Posterior vena cava (tissue), 2 donors: ENCODE data around the gene DNAJC24. TPM values are rescaled to one million over a fixed set of nuclear protein-coding genes. Genes with fewer than 3 reads are reported as not detected.

Experiments
- DNase-seq: peaks from one replicate; pipeline ENCODE4 v3.0.0-alpha.2; 2020; ENCODE audit warnings: low spot score
- intact Hi-C, 2 donors: fragments of 100-400 bp; cut with DNase I; formaldehyde crosslinking; loops; one replicate each; pipeline versions ENCODE4 v1.14.1 to v1.14.2; 2022 to 2023
- total RNA-seq, 2 donors: library from RNA; stranded (reverse); fragmentation: NEBNext Ultra II Directional; extraction: Animal tissue kit (Norgen Biotek cat#: 25700); gene quantifications; one replicate each; pipeline ENCODE4 v1.2.1, GENCODE V29; 2021
- donor health status: DM: yes; HTN: yes; CAD: no.
- donor health status: DM: yes; HTN: yes; CAD: no.

DNAJC24 gene
- total RNA-seq, 2 donors from 2014 or later = 17.6 to 18.1 TPM

DNA sequence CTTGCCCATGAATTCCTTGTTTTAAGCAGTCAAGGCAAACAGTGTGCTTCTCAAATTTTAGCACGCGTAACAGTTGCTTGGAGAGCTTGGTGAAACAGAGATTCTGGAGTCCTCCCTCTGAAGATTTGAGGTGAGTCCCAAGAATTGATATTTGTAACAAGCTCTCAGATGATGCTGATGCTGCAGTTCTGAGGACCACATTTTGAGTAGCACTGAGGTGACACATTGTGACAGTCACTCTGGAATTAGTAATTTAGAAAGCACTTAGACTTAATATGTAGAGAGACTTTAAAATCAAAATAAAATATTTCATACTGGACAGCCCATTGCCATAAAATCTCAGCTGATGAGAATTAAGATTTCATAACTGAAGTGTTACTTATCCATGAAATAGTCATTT lies 38.5 kb downstream of the DNAJC24 start:
- intact Hi-C loops = no loop called here
- DNase-seq = no peak

DNA sequence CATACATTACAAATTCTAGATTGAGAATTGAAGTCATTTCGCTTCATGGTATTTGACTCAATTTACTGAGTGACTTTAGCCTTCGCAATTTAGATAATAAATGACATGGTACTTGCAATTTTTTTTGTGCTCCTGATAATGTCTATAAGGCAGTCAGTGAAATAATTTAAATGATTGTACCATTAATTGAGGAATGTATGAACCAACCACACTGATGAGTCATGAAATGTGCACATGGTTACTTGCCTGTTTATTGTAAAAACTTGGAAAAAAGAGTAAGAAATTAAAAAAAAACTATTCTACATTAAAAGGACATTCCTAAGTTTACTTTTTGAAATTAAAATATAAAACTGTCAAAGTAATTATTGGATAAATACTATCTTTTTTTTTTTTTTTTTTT lies 43.3 kb downstream of the DNAJC24 start:
- intact Hi-C loops = no loop called here

DNA sequence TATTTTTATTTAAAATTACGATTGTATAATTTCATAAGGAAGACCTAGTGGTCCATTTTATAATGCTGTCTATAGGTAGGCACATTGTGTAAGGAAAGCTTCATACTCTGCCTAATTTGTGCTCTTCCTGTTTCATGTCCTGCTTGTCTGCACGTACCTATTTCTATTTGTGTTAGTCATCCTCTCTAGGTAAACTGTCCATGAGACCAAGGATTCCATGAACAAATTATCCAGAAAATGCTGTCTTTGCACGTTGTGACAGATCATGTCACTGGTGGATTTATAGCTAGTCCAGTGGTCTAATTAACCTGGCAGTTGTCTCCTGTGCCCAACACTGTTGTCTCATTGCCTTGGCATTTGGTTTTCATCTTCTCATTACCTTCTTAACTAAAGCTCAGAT lies 44.7 kb downstream of the DNAJC24 start:
- intact Hi-C loops = no loop called here
- DNase-seq = no peak

More for the DNA sequence above, 43.3 kb downstream of the DNAJC24 start:
- no peak for DNase-seq

DNA sequence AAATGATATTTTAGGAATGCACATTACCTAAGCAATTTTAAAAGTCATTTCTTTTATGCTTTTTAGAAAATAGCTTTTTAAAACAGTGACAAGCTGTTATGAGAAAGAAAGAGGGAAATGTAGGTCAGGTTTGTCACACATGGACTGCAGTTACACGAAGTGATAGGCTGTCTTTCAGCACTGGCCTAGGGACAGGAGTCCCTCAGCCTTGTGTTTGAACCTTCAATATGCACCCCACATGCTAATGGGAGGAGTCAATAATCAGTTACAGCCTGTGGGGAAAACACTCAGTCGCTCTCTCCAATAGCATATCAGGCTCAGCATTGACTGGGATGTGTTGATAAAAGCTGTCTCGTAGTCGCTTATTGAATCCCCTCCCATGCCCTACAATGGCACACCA lies 45.8 kb downstream of the DNAJC24 start:
- DNase-seq = no peak
- intact Hi-C loops = no loop called here

DNA sequence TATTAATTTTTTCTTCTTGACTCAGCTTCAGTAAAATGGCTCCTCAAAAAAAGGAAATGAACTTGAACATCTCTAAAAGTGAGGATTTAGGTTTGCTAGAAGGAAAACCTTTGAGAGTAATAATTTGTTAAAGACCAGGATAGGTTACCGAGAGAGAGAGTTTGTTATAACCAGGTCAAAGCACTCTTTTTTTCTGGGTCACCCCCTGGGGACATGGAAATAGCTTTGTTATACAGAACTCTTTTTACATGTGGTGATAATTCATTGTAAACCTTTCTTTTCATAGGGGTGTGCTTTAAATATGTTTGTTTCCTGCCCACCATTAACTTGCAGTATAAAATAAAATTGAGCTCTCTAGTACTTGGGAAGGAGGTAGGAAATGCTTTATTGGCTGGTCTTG lies 47.7 kb downstream of the DNAJC24 start:
- intact Hi-C loops = no loop called here
- DNase-seq = no peak

DNA sequence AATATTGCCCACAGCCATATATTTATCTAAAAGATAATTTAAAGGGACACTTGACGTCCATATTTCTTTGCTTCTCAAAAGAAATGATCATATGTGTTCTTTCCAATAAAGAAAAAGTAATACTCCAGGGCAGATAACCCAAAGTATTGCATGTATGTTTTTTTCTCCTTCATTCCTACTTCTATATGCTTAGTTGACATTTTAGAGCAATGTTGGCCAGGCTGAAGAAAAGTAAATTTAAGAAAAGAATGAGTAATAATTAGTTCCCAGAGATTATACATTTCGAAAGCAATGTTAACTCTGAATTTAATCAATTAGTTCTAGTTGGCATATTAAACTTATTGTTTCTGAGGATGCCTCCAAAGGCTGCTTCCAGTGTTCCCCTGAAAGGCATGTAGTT lies 48.2 kb downstream of the DNAJC24 start:
- DNase-seq = no peak
- intact Hi-C loops = no loop called here

DNA sequence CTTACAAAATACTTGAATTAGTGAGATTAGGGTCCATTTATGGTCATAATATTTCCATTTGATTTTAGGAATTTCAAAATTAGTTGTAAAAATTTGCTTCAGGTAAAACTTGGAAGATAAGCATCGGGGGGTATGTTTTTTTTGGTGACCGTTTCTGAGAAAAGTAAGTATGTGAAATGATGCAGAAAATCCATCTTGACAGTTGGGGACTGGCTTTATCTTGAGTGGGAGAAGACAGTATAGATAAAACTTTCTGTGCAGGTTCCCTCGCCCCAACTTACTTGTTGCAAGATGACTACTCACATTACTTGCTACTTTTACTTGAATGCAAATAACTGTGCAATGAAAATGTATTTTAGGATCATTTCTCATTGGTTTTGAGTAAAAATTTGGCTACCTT lies 49.5 kb downstream of the DNAJC24 start:
- intact Hi-C loops = no loop called here
- DNase-seq = no peak

DNA sequence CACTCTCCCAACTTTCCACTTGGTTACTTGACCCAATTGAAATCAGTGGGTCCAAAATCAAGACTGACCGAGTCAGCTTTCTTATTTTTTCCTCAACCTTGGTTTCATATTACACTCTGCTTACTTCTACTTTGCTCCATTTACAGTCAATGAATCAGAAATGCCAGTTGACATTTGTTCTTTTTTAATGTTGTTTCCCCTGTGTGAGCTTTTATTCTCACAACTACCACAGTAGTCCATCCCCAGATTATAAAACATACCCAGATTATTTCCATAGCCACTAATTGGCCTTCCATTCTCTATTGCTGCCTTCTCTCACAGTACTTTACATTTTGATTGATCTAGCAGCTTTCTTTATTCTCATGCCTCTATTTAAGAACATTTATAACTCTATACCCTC lies 50.0 kb downstream of the DNAJC24 start:
- no peak for DNase-seq
- intact Hi-C loops = no loop called here

DNA sequence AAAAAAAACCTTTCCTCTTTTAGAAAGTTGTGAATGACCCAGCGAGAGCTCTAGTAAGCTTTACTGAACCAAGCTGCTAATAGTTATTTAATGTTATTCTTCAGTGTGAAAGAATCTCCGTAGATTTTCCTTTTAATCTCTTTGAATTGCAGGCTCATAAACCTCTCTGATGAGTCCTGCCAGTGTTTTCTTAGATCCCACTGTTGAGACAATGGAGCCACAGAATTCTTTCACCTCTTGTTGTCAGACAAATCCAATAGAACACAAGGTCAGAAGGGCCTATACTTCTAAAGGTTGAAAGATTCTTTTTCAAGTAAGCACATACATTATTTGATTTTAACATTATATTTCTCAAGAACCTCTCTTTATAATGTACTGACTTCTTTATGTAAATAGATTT lies 52.2 kb downstream of the DNAJC24 start:
- intact Hi-C loops = no loop called here
- DNase-seq = no peak

DNA sequence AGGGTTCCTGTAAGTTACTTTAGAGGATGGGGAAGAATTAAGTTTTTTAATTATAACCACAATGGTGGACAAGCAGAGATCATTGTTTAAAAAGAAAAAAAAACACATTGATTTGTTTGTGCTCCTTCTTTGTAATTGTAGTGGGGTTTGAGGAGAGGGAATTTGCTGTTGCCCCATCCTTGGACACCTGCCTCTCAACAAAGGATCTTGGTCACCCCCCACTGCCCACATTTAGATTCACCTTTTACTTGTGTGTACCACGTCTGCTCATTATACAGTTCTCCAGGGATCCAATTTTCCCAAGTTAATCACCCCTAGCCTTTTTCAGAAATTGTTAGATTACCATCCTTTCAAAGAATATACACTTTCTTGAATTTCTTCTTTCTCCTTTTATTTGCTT lies 53.0 kb downstream of the DNAJC24 start:
- DNase-seq = no peak
- intact Hi-C loops = no loop called here

DNA sequence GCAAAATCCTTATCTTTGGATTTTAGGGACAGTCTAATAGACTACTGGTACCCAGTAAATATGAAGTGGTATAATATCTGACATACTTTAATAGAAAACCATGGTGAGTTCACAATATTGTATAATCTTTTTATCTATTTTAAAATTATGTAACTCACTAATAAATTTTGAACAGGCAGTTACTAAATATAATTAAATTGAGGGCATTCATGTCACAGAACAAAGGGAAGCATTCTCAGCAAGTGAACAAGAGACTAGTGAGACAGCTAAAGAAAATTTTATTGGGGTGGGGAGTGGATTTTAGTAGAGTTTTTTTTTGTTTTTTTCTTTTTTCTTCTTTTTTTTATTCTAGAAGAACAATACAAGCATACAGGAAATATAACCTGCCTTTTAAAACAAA lies 55.0 kb downstream of the DNAJC24 start:
- intact Hi-C loops = no loop called here
- DNase-seq = no peak

DNA sequence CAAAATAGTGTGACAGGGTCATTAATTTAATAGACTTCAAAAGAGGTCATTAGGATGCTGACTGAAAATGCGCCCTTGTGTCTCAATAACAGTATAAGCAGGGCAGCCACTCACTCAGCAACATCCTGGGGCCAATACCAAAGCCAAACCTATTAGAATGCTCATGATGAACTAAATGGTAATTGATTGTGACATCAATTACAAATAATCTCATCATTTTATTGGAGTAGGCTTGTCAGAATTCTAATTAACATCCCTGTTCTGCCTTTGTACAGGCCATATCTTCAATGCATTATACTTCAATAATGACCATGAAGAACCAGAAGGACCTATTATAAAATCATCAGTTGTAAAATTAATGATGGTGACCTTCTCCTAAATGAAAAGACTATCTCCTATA lies 64.2 kb downstream of the DNAJC24 start:
- intact Hi-C loops = no loop called here
- DNase-seq = no peak

DNA sequence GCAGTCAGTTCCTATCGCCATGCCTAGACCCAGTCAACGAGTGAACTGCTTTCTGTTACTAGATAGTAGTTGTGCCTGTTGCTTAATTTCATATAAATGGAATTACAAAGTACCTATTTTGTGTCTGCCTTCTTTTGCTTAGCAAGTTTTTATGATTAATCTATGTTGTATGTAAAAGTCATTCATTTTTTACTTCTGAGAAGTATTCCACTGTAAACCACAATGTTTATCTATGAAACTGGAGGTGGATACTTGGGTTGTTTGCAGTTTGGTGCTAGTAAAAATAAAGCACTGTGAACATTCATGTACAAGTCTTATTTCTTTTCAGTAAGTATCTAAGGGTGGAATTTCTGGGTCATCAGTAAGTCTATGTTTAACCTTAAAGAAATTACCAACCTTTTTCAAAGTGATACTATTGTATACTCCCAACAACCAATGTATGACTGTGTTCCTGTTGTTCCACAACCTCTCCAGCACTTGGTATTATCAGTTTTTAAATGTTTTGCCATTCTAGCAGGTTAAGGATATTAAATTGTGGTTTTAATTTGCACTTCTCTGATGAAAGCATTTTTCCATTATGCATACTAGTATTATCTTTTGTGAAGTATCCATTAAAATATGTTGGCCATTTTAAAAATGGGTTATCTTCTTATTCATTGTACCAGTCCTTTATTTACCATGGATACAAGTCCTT lies 68.2 kb downstream of the DNAJC24 start:
- DNase-seq = no peak
- intact Hi-C loops = loop anchor here in 1 of 2 donors (5.0 kb wide), 1 partner anchor 1044 kb away; no protein-coding TSS in a partner anchor

DNA sequence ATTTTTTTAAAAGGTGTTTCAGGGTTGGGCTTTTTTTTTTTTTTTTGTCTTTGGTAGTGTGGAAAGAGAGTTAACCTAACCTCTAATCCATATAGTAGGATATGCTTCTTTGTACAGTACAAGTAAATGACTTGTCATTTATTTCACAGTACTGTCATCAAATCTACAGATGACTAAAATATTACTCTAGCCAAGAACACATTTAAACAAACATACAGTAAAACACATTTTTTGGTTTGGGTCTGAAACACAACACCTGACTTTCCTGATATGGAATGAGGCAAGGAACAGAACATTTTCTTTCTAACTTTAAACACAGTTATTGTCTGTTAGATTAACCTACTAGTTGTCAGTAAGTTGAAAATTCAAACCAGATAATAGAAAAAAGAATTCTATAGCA lies 71.6 kb downstream of the DNAJC24 start:
- intact Hi-C loops = no loop called here
- no peak for DNase-seq

DNA sequence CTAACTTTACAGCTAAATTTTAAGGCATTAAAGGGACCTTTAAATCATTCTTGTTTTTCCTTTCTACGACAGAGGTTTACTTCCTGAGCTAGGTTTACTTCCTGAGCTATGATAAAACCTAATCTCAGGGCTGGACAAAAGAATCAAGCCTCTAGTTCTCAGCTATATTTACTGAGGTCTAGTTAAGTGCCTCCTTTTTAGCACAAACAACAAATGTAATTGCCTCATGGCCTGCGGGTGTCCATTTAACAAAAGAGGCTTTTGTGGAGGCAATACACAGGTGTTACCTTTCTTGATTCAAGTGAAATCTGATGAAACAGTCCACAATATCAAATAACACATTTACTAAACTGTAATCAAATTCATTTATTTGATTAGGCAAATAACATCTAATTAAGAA lies 72.4 kb downstream of the DNAJC24 start:
- DNase-seq = no peak
- intact Hi-C loops = no loop called here

DNA sequence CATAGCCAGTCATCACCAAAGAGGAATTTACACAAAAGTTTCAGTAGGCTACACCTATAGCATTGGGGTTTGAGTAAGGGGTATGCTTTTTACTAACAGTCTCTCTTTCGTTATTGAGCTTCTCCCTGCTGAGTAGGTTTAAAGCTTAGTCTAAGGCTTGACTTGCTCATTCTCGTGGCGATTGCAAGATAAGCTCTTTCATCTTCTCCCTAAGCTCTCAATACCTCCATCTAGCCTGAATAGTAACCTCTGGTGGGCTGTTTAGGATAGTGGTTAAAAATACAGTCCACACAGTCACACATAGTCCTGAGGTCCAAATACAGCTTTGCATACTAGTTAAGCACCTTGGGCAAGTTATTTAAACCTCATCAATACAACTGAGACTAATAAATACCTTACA lies 74.1 kb downstream of the DNAJC24 start:
- DNase-seq = no peak
- intact Hi-C loops = no loop called here

DNA sequence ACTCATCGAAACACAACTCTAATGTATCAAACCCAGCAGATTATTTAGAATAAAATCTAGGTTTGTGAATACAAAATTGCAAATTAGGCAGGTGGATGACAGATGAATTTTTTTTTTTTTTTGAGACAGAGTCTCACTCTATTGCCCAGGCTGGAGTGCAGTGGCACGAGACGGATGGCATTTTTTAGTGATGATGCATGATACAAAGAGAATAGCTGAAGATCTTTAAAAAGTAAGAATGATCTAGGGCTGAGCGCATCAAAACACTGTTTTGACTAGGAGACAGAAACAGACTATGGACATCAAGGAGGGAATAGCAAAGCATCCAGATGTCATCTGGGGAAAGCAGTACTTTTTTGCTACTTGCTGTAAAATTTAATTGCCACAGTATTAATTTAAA lies 76.0 kb downstream of the DNAJC24 start:
- intact Hi-C loops = no loop called here

DNA sequence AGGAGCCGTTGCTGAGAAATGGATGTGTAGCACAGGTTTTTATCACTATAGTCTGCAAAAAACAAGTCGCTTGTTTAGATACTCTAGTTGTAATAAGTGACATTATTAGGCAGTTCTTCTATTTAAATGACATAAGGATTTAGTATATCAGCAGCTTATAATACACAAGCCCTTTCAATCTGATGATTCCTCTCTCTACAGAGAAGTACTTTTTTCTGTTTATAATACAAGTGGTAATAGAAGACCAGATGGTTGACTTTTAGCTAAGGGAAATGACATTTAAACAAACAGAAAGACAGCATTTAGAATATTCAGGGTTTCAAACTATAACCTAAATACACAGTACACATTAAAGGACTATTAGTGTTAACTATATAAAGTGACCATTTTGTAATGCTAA lies 79.4 kb downstream of the DNAJC24 start:
- intact Hi-C loops = no loop called here
- no peak for DNase-seq

More for the DNA sequence above, 76.0 kb downstream of the DNAJC24 start:
- no peak for DNase-seq

DNA sequence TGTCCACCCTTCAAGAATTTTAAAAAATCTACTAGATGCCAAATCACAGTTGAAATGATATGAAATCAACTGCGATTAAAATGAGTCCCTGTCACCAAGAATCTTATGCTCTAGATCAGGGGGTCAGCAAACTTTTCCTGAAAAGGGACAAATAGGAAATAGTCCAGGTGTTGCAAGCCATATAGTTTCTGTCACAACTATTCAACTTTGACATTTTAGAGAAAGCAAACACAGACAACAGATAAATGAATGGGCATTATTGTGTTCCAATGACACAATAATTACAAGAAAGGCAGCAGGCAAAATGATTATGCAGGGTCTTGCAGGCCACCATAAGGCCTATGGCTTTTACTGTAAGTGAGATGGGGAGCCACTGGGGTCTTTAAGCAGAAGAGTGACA lies 81.2 kb downstream of the DNAJC24 start:
- intact Hi-C loops = loop anchor here in 1 of 2 donors (1.0 kb wide), 1 partner anchor 15 kb away; no protein-coding TSS in a partner anchor
- no peak for DNase-seq

DNA sequence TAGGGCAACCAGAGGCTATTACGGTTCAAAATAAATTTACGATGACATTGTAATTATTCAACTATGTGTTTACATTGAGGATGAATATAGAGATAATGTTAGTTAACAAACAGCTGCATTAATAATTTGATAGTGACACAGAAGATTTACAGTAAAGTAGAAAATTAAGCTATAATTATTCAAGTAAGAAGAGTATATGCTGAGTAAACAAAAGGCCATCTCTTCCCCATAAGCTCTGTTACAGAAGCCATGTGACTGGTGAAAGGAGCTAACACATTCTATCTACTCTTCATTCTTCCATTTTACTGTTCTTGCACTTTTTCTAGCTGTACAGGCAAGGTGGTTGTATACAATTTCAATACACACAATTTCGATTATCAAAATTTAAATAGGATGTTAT lies 85.5 kb downstream of the DNAJC24 start:
- DNase-seq = no peak
- intact Hi-C loops = no loop called here

DNA sequence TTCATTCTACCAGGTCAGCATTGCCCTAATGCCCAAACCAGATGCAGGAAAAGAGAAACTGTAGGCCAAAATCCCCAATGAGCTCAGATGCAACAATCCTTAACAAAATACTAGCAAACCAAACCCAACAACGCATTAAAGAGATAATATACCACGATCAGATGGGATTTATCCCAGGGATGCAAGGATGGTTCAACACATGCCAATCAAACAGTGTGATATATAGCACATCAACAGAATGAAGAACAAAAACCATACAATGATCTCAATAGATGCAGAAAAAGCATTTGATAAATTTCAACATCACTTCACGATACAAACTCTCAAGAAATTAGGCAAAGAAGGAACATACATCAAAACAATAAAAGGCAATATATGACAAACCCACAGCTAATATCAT lies 94.8 kb downstream of the DNAJC24 start:
- DNase-seq = no peak
- intact Hi-C loops = no loop called here

DNA sequence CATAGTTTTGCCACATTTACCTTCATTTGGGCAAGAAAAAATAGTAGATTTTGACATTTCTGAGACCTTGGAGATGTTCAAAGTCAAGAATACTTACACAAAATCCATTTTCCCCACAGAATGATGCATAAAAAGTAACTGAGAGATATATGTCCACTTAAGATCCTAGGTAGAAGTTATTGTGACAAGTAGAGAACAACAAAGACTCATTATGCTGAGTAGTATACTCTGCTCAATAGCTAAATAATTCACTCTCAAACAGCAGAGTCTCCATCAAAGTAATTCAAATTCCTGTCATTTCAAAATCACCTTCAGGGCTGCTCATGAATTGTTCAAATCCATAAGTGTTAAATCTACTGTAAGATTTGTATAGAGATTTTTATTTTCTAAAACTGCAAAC lies 104.4 kb downstream of the DNAJC24 start:
- DNase-seq = no peak
- intact Hi-C loops = no loop called here
